Measurements from ENCODE around the gene ASIC1.
A peak's percentile ranks its signal among the peaks of the same experiment; 100 is the strongest.

The ASIC1 gene

DNA sequence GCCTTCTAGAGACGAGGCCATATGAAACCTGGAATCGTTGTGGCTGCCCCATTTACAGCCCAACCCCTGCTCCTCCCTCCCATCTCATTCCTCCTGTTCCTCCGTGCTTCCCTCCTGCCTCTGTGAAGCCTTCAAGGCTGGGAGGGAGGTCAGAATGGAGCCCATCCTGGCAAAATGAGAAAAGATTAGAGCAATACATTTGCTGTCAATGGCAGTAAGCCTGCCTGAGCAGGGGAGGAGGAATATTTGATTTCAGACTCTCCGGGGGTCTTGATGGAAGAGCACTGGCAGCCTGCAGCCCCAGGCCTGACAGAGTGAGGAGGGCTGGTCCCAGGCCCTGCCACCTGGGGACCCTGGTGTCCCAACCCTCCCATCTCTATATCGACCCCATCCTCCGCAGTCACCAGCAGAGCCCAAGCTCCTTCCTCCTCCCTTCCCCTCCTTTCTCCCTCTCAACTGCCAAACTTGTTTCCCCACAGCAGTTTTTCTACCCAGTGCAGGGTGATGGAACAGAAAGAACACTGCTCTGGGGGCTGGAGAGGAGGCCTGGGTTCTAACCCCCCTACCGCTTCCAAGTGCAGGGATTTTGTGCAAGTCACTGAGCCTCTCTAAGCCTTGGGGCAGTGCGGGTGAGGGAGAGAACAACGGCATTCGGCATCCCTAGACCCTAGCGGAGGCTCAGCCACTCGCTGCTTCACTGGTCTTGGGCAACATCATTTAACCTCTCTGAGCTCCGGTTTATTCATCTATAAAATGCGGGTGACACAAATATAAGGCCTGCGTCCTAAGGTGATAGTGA is 16.1 kb upstream of the ASIC1 start:
- no peak for DNase-seq (ENCODE audit: low read depth)

DNA sequence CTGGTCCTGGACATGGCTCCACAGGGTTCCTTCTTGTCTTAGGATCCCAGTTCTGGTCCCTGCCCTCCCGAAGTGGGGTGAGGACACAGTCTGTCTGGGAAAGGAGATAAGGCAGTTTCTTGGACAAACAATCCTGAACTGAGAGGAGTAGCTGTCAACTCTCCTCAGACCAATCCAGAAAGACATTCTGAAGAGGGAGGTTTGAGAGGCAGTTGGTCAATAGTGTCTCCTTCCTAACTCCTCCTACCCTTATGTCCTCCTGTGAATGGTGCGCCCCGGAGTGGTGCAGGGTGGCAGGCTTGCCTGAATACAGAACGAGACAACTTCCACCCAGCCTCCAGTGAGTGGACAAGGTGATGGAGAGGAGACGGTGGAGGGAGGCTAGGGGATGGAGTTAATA is 15.4 kb upstream of the ASIC1 start:
- no peak for DNase-seq (ENCODE audit: low read depth)

DNA sequence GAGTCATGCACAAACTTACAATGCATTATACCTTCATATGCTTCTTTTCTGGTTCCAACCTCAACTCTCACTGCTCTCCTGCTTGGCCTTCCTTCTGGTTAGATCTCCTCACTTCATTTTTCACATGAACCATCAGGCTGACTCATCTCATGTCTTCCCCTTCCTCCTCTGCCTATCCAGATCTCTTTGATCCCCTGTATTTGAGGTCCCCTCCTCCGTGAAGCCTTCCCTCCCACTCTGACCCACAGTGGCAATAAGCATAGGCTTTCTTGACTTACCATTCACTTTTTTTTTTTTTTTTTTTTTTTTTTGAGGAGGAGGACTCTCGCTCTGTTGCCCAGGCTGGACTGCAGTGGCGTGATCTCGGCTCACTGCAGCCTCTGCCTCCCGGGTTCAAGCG is 14.7 kb upstream of the ASIC1 start:
- DNase-seq (ENCODE audit: low read depth), result no peak

DNA sequence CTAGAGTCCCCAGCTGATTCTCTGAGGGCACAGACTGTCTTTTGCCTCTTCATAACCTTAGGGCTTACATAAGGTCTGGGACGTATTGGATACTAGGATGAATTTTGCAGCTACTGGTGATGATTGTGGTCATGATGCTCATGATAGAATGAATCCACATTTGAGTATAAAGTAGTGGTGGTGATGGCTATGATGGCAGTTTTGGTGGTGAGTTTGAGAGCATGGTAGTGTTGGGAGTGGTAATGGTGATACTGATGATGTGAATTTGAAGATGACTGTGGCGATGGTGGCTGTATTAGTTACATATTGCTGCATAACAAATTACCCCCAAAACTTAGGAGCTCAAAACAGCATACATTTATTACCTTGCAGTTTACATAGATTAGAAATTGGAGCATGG is 14.1 kb upstream of the ASIC1 start:
- DNase-seq (ENCODE audit: low read depth), result no peak

DNA sequence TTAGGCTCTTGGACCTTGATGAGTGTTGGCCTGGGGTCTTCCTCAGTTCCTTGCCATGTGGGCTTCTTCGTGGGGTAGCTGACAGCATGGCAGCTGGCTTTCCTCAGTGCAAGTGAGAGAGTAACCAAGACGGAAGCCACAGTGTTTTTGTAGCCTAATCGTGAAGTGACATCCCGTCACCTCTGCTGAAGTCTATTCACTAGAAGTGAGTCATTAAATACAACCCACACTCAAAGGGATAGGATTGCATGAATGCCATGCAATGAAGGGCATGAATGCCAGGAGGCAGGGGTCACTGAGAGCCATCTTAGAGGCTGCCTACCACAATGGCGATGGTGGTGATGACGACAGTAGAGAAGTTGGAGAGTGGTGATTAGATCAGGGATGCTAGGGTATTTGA is 13.5 kb upstream of the ASIC1 start:
- no peak for DNase-seq (ENCODE audit: low read depth)

DNA sequence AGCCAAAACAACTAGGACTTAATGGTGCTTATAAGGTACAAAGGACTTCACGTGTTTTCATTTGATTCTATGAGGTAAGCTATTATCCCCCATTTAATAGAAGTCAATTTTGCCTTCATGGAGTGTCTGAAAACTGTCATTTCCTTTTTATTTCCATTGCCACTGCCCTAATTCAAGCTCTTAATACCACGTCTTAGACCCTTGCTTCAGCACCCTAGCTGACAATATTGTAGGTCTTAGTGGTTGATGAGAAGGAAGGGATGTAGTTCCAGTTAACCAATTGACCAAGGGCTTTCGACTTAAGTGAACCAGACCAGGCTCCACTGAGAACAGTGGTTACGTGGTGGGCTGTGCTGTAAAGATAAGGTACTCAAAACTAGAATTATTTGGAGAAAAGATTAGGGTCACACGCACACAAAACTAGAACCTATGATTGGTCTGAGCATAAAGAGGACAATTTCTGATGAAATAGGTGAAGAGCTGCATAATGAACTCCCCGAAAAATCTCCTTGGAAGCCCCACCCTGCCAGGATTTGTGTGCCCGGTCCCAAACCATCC is 9.6 kb upstream of the ASIC1 start:
- no peak for DNase-seq (ENCODE audit: low read depth)

DNA sequence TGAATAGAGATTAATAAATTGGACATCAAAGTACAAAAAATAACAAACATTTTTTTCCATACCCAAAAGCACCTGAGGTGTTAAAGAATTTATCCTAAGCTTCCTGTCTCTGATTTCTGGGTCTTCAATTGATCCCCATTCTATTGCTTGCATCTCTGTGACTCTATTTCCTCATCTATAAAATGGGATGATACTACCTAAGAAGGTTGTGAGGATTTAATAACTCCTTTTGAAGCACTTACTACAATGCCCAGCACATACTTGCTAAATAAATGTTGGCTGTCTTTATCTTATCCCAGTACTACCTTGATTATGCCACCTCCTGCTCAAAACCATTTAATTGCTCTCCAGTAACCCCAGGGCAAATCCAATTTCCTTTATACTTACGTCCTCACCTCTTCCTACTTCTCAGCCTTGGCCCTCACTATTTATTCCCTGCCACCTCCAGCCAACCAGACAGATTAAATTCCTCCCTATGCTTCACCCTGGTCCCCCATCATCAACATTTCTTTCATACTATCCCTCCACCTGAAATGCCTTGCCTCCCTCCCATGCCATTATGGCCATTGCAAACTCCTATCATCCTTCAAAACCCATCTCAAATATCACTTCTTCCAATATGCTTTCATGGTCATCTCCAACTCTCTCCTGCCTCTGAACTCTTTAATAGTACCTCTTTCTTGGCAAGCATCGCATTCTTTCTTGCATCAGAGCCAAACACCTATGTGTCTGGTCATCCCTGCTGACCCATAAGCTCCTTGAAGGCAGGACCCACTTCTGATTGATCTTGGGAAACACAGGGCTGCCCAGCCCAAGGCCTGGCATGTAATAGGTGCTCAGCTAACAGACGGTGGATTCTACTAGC is 7.9 kb upstream of the ASIC1 start:
- DNase-seq (ENCODE audit: low read depth), result no peak

DNA sequence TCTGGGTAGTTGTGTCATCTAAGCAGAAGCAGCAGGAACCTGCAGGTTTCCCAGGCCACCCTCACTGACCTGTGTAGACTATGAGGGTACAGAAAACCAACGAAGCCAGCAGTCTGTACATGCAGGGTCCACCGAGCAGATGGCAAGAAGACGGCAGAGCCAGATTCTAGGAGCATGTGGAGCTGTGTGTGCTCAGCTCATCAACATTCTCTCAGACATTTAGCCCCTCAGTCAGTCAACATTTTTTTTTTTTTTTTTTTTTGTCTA is 7.3 kb upstream of the ASIC1 start:
- DNase-seq (ENCODE audit: low read depth), result no peak

DNA sequence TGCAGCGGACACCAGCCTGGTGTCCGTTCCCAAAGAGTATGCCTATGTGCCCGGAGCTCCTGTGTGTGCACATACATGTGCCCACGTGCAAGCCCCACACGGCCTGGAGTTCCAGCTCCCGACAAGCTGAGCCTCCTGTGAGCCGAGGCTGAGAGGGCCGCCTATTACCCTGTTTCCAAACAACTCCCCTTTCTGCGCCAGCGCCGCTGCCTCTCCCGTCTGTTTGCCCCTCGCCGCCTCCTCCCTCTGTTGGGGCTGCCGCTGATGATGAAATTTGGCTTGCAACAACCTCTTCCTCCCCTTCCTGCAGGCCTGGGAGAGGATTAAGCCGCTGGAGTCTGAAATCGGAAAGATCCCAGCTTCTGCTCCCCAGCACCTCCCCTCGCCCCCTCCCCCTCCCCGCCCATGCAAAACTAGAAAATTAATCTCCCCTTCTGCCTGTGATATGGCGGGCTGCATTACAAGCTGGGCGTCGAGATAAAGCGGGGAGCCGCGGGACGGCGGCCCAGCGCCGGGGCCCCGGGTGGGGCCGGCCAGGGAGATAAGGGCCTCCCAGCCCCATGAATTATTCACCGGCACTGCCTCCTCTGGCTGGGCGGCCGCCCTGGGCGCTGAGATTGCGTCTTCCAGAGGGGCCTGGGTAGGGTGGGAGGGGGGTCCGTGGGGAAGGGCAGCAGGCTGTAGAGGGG is 6.8 kb upstream of the ASIC1 start:
- peak; percentile 39 for DNase-seq (ENCODE audit: low read depth)

DNA sequence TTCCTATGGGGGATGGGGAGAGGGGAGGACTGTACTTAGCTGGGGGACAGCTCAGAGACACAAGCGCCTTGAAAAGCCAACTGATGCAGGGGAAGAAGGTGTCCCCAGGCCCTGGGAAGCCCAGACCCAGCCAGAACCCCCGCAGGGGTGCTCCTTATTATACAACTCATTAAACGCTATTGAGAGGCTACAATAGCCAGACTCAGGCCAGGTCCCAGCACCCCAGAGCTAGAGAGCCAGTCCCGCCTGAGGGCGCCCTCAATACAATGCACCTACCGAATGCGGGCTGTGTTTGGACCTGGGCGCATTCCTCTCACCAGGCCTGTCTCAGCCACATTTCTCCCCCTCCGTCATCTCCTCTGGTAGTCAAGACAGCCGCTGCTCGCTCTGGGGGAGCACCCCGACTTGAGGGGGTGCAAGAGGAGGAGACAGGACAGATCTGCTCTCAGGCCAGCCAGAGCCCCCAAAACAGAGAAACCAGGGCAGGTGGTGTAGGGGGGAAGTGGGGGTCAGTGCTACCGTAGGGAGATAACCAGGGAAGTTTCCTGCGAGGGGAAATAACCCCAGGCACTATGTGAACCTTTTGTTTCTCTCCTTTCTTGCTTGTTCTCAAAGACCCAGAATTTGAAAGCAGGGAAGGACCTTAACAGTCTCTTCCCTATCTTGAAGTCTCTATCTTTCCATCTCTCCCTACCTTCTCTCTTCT is 6.1 kb upstream of the ASIC1 start:
- DNase-seq (ENCODE audit: low read depth), result no peak

DNA sequence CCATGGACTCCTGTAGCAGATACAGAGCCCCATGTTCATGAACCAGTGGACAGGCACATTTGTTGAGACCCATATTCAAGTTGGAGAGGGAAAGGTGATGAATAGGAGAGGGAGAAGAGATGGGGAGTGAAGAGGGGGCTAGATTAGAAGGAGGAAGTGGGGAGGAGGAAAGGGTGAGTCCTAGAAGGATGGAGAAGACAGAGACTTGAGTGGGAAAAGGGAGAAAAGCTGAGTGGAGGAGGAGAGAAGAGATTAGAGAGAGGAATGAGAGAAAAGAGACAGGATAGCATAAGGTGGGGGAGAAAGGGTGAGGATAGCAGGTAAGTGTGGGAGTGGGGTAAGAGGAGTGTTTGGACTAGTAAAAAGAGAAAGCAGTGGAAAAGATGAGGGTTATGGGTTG is 4.9 kb upstream of the ASIC1 start:
- DNase-seq (ENCODE audit: low read depth), result no peak

DNA sequence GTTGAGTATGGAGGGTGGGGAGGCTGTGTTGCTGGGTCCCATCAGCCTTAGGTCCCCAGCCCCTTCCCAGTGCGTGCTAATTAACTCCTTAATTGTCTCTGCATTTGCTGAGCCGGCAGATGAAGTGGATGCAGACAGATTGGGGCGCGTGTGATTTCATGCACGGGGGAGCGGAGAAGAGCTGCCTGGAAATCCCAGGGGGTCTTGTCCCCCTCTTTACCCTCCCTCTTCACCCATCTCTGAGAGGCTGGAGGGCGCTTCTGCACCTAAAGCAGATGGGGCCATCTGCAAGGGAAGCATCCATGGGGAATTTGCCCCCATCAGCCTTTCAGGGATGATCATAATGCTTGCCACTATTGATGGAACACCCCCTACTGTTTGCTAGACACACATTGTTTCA is 4.4 kb upstream of the ASIC1 start:
- no peak for DNase-seq (ENCODE audit: low read depth)

DNA sequence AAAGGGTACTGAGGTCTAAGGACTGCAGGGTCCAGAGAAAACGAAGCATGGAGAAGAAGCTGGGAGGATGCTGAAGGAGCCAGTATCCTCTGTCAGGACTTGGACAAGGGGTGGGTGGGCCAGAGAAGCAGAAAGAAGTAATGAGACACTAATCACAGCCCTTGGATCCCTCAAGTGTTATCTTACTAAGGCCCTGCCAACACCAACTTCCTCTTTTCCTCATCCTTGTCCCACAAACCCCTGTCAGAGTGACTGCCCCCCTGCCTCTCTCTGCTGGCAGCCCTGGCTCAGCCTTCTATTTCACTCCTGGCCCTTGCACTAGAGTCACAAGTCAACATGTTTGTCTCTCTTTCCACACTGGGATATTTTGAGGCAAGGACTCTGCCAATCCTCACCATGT is 3.8 kb upstream of the ASIC1 start:
- no peak for DNase-seq (ENCODE audit: low read depth)

DNA sequence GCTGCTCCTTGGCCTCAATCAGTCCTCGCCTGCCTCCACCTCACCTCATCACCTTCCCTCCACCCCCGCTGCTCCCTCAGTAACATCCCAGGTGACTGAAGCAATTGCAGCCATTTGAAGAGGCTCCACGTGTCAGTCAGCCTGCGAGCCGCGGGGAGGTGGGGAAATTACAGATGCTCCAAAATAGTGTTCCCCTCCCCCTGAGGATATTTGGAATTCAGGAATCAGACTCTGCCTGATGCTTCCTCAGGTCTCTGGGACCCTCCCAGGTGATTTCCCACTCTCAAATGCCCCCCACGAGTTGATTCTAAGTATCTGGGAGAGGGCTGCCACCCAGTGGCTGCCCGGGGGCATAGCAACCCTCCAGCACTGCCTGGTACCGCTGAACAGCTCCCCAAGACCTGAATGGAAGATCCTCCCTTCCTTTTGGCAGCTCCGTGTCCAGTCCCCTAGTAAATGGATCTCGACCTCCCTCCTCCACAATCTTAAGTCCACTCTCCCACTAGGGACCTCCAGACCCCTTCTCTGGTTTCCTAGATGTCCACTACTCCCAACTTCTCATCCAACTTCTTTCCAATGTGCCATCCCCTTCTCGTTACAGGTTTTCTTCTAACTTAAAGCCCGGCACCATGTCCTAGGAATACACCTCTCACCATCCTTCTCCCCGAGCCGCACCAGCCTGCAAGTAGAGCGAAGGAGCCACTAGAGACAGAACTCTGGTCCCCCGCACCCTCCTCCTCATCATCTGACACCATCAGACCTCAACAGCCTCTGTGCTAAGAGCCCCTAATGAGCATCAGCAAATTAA is 1.4 kb upstream of the ASIC1 start:
- peak; percentile 51 for DNase-seq (ENCODE audit: low read depth)

DNA sequence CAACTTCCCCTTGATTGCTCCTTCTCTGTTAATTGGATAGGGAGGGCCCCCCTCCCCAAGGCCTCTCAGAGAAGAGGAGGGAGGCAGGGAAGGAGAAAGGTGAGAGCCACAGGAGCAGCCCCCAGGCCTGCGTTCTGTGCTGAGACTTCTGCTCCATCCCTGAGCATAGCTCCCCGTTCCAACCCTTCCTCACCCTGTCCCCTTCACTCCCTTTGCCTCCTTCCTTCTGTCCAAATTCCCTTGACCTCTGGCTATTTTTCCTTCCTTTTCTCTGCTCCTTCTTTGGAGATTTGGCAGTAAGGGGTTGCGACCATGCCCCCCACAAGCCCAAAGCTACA is 788 bp upstream of the ASIC1 start:
- no peak for DNase-seq (ENCODE audit: low read depth)

DNA sequence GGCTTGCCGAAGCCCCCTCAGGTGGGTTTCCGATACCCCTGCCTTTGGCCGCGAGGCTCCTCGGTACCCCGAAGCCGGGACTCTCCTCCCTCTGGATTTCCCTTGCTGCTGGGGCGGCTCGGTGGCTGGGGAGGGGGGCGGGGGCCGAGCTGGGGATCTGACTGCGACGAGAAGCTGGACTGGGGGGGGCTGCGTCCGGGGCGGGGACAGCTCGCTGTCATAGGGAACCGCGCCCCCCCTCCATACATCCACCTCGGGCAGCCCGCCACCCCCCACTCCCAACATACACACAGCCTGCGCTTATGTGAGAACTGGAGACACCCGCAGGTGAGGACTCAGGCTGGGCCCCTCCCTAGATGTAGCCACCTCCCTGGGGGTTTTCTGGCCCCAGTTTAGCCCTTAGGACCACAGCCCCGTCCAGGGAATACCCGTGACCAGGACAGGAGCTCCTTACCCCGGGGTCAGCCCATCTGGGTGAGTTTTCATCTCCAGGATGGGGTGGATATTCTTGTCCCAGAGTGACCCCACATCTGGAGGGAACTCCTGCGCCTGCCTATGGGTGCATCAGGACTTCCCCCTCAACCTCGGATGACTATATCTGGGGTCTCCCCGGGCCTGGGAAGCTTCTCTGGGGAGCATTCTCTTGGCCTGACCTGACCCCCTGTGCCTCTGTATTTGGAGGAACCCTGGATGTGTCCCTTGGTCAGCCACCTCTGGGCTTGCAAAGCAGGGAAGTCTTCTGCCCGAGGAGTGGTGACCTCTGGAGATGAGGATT is 687 bp downstream of the ASIC1 start:
- DNase-seq (ENCODE audit: low read depth), result no peak

DNA sequence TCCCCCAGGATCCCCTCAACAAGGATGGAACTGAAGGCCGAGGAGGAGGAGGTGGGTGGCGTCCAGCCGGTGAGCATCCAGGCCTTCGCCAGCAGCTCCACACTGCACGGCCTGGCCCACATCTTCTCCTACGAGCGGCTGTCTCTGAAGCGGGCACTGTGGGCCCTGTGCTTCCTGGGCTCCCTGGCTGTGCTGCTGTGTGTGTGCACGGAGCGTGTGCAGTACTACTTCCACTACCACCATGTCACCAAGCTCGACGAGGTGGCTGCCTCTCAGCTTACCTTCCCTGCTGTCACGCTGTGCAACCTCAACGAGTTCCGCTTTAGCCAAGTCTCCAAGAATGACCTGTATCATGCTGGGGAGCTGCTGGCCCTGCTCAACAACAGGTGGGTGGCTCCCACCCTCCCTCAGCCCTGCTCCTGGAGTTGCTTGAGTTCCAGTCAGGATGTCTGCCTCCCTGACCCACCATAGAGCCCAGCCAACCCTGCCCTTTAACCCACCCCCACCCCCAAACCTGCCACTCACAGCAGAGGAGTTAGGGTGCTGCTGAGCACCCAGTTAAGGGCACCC is 1.4 kb downstream of the ASIC1 start:
- no peak for DNase-seq (ENCODE audit: low read depth)

DNA sequence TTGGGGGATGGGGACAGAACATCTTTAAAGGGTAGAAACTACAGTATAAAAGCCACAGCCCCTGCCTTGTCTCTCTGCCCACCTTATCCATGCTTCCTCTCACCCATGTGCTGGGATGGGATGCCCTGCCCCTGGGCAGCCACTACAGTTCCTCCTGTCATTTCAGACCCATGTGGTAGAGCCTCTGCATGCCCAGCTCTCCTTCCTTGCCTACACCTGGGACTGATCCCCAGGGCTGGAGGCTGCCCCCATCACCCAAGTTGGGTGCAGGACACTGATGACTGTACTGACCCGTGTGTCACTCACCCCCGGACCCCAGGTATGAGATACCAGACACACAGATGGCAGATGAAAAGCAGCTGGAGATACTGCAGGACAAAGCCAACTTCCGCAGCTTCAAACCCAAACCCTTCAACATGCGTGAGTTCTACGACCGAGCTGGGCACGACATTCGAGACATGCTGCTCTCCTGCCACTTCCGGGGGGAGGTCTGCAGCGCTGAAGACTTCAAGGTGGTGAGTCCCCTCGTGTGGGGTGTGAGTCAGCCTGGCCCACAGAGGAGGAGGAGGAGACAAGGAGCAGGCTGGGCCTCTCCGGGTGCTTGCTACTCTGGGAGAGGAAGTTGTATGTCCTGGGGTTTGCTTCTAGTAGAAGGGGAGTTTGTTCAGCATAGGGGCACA is 2.2 kb downstream of the ASIC1 start:
- DNase-seq (ENCODE audit: low read depth), result peak; percentile 49

DNA sequence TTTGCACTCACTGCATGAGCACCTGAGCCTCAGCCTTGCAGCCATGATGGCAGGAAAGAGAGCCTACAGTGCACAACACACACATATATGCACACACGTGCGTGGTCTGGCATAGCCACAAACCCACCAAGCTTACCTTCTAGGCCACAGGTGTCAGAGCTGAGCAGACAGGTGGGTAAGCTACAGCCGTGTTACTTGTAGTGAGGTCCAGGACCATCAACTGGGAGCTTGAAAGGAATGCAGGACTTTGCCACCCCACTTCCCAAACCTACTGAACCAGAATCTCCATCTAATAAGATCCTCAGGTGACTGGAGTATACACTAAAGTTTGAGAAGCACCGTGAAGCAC is 2.7 kb downstream of the ASIC1 start:
- no peak for DNase-seq (ENCODE audit: low read depth)

DNA sequence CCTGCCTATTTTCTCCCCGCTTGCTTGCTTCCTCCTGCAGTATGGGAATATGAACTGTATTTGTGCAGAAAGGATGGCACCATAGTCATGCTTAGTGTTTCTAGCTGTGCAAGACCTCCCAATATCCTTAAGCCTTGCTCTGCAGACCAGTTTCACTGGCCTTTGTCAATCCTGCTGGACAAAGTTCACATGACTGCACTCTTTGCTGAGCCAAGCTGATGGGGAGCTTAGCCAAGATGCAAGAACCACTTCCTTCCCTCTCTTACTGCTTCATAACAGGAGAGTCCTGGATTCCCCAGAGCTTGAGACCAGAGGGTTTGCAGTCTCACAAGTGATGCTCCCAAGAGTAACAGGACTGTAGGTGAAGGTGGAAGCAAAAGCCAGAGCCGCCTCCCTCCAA is 3.8 kb downstream of the ASIC1 start:
- DNase-seq (ENCODE audit: low read depth), result no peak
